ENCODE results near the gene RNF181.

GRCh38 chr2:85628658-85629057, 33.1 kb downstream of the RNF181 start:
- TF ChIP-seq EZH2 (IDR thresholded peaks at IDR 0.05; ENCODE audit: insufficient read depth, low read length) = no peak
- TF ChIP-seq, protein P1, sequence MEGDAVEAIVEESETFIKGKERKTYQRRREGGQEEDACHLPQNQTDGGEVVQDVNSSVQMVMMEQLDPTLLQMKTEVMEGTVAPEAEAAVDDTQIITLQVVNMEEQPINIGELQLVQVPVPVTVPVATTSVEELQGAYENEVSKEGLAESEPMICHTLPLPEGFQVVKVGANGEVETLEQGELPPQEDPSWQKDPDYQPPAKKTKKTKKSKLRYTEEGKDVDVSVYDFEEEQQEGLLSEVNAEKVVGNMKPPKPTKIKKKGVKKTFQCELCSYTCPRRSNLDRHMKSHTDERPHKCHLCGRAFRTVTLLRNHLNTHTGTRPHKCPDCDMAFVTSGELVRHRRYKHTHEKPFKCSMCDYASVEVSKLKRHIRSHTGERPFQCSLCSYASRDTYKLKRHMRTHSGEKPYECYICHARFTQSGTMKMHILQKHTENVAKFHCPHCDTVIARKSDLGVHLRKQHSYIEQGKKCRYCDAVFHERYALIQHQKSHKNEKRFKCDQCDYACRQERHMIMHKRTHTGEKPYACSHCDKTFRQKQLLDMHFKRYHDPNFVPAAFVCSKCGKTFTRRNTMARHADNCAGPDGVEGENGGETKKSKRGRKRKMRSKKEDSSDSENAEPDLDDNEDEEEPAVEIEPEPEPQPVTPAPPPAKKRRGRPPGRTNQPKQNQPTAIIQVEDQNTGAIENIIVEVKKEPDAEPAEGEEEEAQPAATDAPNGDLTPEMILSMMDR (IDR thresholded peaks at IDR 0.05; ENCODE audit: insufficient read depth, low read depth, low read length) = no peak
